Tibial nerve (tissue), 3 donors: ENCODE results near the gene DDX47.

ENCODE experiments used
- CTCF ChIP-seq, 5 experiments: fragments of 200-600 bp in 3 of 5; fragments of 450-650 bp in 2 of 5; sonication (generic) in 3 of 5; IDR thresholded peaks; one replicate each; pipeline ENCODE4 v1.5.1; 2016 to 2019; ENCODE audit warnings: antibody characterized with exemption in 5 of 5, mild to moderate bottlenecking in 3 of 5, moderate library complexity in 2 of 5
- POLR2A ChIP-seq, 2 donors: fragments of 450-650 bp; IDR thresholded peaks; one replicate each; pipeline ENCODE4 v1.6.1; 2017; ENCODE audit warnings: antibody characterized with exemption in 2 of 2, mild to moderate bottlenecking in 2 of 2, moderate library complexity in 2 of 2

GRCh38 chr12:12799163-12799920 lies 13.8 kb upstream of the DDX47 start:
- no peak for TF ChIP-seq CTCF (IDR thresholded peaks at IDR 0.05)
- TF ChIP-seq POLR2A (IDR thresholded peaks at IDR 0.05): no peak
